PC-9 (cell line): Measurements from ENCODE around the gene NTNG1.

Experiments used
- EZH2 ChIP-seq: fragments of 200-600 bp; sonication (generic); IDR thresholded peaks from 2 replicates; pipeline ENCODE4 v1.8.0; 2017; ENCODE audit warnings: antibody characterized with exemption, low read depth
- TF ChIP-seq, protein P1 (sequence below): fragments of 200-600 bp; sonication (generic); conservative IDR thresholded peaks from 2 replicates; pipeline ENCODE4 v1.6.1; 2017; ENCODE audit warnings: mixed run types, antibody characterized with exemption, mild to moderate bottlenecking, moderate library complexity

GRCh38 chr1:107272321-107272720, 131.5 kb downstream of the NTNG1 start:
- TF ChIP-seq, protein P1, sequence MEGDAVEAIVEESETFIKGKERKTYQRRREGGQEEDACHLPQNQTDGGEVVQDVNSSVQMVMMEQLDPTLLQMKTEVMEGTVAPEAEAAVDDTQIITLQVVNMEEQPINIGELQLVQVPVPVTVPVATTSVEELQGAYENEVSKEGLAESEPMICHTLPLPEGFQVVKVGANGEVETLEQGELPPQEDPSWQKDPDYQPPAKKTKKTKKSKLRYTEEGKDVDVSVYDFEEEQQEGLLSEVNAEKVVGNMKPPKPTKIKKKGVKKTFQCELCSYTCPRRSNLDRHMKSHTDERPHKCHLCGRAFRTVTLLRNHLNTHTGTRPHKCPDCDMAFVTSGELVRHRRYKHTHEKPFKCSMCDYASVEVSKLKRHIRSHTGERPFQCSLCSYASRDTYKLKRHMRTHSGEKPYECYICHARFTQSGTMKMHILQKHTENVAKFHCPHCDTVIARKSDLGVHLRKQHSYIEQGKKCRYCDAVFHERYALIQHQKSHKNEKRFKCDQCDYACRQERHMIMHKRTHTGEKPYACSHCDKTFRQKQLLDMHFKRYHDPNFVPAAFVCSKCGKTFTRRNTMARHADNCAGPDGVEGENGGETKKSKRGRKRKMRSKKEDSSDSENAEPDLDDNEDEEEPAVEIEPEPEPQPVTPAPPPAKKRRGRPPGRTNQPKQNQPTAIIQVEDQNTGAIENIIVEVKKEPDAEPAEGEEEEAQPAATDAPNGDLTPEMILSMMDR = no peak
- TF ChIP-seq EZH2 = no peak
